HepG2 (cell line): Measurements from ENCODE around the gene TMEM132D. TPM values are rescaled to one million over a fixed set of nuclear protein-coding genes. Genes with fewer than 3 reads are reported as not detected.

Source experiments
- ATAC-seq: fragments of 200-7000 bp; cut with Tn5 transposase; 3 replicates; pipeline ENCODE4 v1.9.1; 2020; ENCODE audit warnings: mild to moderate bottlenecking, moderate library complexity
- BruUV-seq: library from RNA; stranded (reverse); fragments of 400-500 nt; replicated peaks from 2 replicates; lab custom pipeline; 2021; lab: Mats Ljungman, UMichigan
- CTCF ChIA-PET: fragments of 300-600 bp; formaldehyde crosslinking; extraction: SDS; loops from one replicate; lab custom pipeline; 2021; ENCODE audit warnings: low total read pairs, inconsistent platforms, low intra/inter-chr PET ratio; lab: Yijun Ruan, JAX
- POLR2A ChIA-PET: fragments of 350-600 bp; sonication (Branson Sonifier 250); formaldehyde crosslinking; loops from one replicate; lab custom pipeline; 2020; ENCODE audit warnings: antibody characterized with exemption, inconsistent platforms; lab: Yijun Ruan, JAX
- DNase-seq: peaks from one replicate; pipeline ENCODE4 v3.0.0-alpha.2; 2015; ENCODE audit warnings: low spot score
- FAIRE-seq: peaks from 3 replicates; lab custom pipeline; 2011; peaks lifted over from hg19 to GRCh38; lab: Jason Lieb, UNC
- H2AFZ ChIP-seq: one replicate; pipeline ENCODE4 v1.6.1; 2011; ENCODE audit warnings: low read length, inconsistent platforms
- H3K27ac ChIP-seq: fragments of 300-600 bp; 3 replicates; pipeline ENCODE4 v1.8.0; 2011; ENCODE audit warnings: mixed run types, mild to moderate bottlenecking, mixed read lengths, low read length, inconsistent platforms; ENCODE audit not compliant: insufficient read depth; ENCODE audit errors: extremely low read length
- H3K27me3 ChIP-seq, 2 experiments: fragments of 200-600 bp in 1 of 2; 2 replicates in 1 of 2; 3 replicates in 1 of 2; pipeline versions ENCODE4 v1.6.0 to v1.8.0; 2011; ENCODE audit warnings: low read length in 2 of 2, mild to moderate bottlenecking in 2 of 2, moderate library complexity in 2 of 2, inconsistent platforms in 1 of 2; ENCODE audit not compliant: insufficient read depth in 2 of 2, control insufficient read depth in 1 of 2
- H3K36me3 ChIP-seq, 2 experiments: fragments of 200-600 bp in 1 of 2; replicated peaks in 1 of 2; 2 replicates in 1 of 2; 3 replicates in 1 of 2; pipeline versions ENCODE4 v1.5.1 to v1.8.0; 2011; ENCODE audit warnings: low read length in 2 of 2, inconsistent platforms in 1 of 2; ENCODE audit not compliant: insufficient read depth in 2 of 2, control insufficient read depth in 1 of 2
- H3K4me1 ChIP-seq: 2 replicates; pipeline ENCODE4 v1.5.1; 2012; ENCODE audit warnings: low read length, inconsistent platforms; ENCODE audit not compliant: insufficient read depth
- H3K4me2 ChIP-seq: 2 replicates; pipeline ENCODE4 v1.6.0; 2011; ENCODE audit warnings: low read depth, low read length, inconsistent platforms
- H3K4me3 ChIP-seq, 3 experiments: fragments of 200-600 bp in 1 of 3; sonication (generic), shearing (Covaris generic) in 1 of 3; replicated peaks in 1 of 3; 2 replicates each; pipeline ENCODE4 v1.5.1; 2011 to 2016; ENCODE audit warnings: low read length in 3 of 3, inconsistent platforms in 2 of 3, low read depth in 2 of 3, mild to moderate bottlenecking in 2 of 3, control low read depth in 1 of 3, mixed read lengths in 1 of 3; ENCODE audit not compliant: insufficient read depth in 1 of 3
- H3K79me2 ChIP-seq: one replicate; pipeline ENCODE4 v1.6.1; 2011; ENCODE audit warnings: low read length, inconsistent platforms; ENCODE audit not compliant: insufficient read depth
- H3K9ac ChIP-seq: 2 replicates; pipeline ENCODE4 v1.6.0; 2011; ENCODE audit warnings: mild to moderate bottlenecking, low read depth, low read length, inconsistent platforms; ENCODE audit not compliant: insufficient read depth
- H3K9me3 ChIP-seq: 2 replicates; pipeline ENCODE4 v1.5.1; 2012; ENCODE audit warnings: mild to moderate bottlenecking, low read length
- H4K20me1 ChIP-seq: 2 replicates; pipeline ENCODE4 v1.6.0; 2011; ENCODE audit warnings: inconsistent platforms, mild to moderate bottlenecking, low read length, moderate library complexity; ENCODE audit not compliant: insufficient read depth
- EED ChIP-seq: sonication (generic); formaldehyde crosslinking; IDR thresholded peaks from 2 replicates; pipeline ENCODE4 v1.5.0; 2020; ENCODE audit warnings: mild to moderate bottlenecking, missing genetic modification reagents
- ELF3 ChIP-seq: IDR thresholded peaks from 2 replicates; pipeline ENCODE4 v1.6.1; 2016; ENCODE audit warnings: missing genetic modification reagents, missing compliant biosample characterization
- FOXA3 ChIP-seq: IDR thresholded peaks from 2 replicates; pipeline ENCODE4 v1.6.1; 2016; ENCODE audit warnings: missing genetic modification reagents, missing compliant biosample characterization
- FOXK2 ChIP-seq: fragments of 450-650 bp; IDR thresholded peaks from 2 replicates; pipeline ENCODE4 v1.6.1; 2016
- MEIS2 ChIP-seq: sonication (generic); formaldehyde crosslinking; IDR thresholded peaks from 2 replicates; pipeline ENCODE4 v1.9.0; 2021; ENCODE audit warnings: mild to moderate bottlenecking, missing genetic modification reagents
- NCOA2 ChIP-seq: sonication (generic); formaldehyde crosslinking; IDR thresholded peaks from 2 replicates; pipeline ENCODE4 v1.8.0; 2022; ENCODE audit warnings: inconsistent platforms
- NFIC ChIP-seq: IDR thresholded peaks from 2 replicates; pipeline ENCODE4 v1.6.1; 2012; ENCODE audit warnings: mild to moderate bottlenecking, low read length, inconsistent platforms
- NKX3-1 ChIP-seq: sonication (generic); formaldehyde crosslinking; IDR thresholded peaks from 2 replicates; pipeline ENCODE4 v1.5.0; 2020; ENCODE audit warnings: missing genetic modification reagents
- POLR2AphosphoS2 ChIP-seq: IDR thresholded peaks from 2 replicates; pipeline ENCODE4 v1.6.1; 2011; ENCODE audit warnings: low read depth, low read length, improper control_type of control experiment
- ZBTB38 ChIP-seq: sonication (generic); formaldehyde crosslinking; IDR thresholded peaks from 2 replicates; pipeline ENCODE4 v1.5.1; 2020; ENCODE audit warnings: mild to moderate bottlenecking, missing genetic modification reagents
- ZNF780A ChIP-seq: sonication (generic); formaldehyde crosslinking; IDR thresholded peaks from 2 replicates; pipeline ENCODE4 v1.8.0; 2022; ENCODE audit warnings: mild to moderate bottlenecking, missing genetic modification reagents, moderate library complexity
- WGBS: methylation state at CpG from one replicate; pipeline ENCODE4 v1.1.6; 2017; ENCODE audit warnings: low lambda C conversion rate; 5-methylcytosine and 5-hydroxymethylcytosine counted together
- in situ Hi-C: cut with HindIII; loops from 2 replicates; pipeline ENCODE4 v1.10.0; 2017; ENCODE audit warnings: low pct_unique_long_range_greater_than_20kb; ENCODE audit not compliant: extremely low pct_ligation_motif_present
- intact Hi-C: fragments of 100-400 bp; cut with micrococcal nuclease; formaldehyde crosslinking; loops from one replicate; pipeline ENCODE4 v1.10.0; 2022; ENCODE audit not compliant: unreplicated experiment
- polyA plus RNA-seq, 8 experiments: library from polyadenylated mRNA; depleted of rRNA in 3 of 8; stranded (reverse) in 7 of 8; unstranded in 1 of 8; fragments of >200 nt; fragmentation: Illumina TruSeq in 4 of 8; extraction: Trizol in 4 of 8; gene quantifications; 2 replicates each; pipeline versions ENCODE4 v1.2.1 to v1.2.3, GENCODE V29; 2011 to 2016; ENCODE audit warnings: low read depth in 4 of 8, missing spikeins in 1 of 8, mixed read lengths in 1 of 8; ENCODE audit not compliant: insufficient read depth in 1 of 8
- total RNA-seq, 5 experiments: library from RNA; depleted of rRNA; stranded (reverse); fragments of >200 nt; fragmentation: Illumina TruSeq; extraction: Trizol; gene quantifications; 2 replicates each; pipeline ENCODE4 v1.2.3, GENCODE V29; 2016; ENCODE audit warnings: low read depth in 1 of 5
- TF ChIP-seq, protein P1 (sequence below): sonication (generic); formaldehyde crosslinking; IDR thresholded peaks from 2 replicates; pipeline ENCODE4 v1.4.0; 2020; ENCODE audit warnings: missing genetic modification reagents, borderline replicate concordance

TMEM132D gene
- total and polyA plus RNA-seq, 2 of the 13 experiments (the other 11 are each of a cell fraction or from before 2014, with no cell fraction given), result not detected

GRCh38 chr12:129827866-129828384, 75.9 kb downstream of the TMEM132D start (continued):
- TF ChIP-seq, protein P1, sequence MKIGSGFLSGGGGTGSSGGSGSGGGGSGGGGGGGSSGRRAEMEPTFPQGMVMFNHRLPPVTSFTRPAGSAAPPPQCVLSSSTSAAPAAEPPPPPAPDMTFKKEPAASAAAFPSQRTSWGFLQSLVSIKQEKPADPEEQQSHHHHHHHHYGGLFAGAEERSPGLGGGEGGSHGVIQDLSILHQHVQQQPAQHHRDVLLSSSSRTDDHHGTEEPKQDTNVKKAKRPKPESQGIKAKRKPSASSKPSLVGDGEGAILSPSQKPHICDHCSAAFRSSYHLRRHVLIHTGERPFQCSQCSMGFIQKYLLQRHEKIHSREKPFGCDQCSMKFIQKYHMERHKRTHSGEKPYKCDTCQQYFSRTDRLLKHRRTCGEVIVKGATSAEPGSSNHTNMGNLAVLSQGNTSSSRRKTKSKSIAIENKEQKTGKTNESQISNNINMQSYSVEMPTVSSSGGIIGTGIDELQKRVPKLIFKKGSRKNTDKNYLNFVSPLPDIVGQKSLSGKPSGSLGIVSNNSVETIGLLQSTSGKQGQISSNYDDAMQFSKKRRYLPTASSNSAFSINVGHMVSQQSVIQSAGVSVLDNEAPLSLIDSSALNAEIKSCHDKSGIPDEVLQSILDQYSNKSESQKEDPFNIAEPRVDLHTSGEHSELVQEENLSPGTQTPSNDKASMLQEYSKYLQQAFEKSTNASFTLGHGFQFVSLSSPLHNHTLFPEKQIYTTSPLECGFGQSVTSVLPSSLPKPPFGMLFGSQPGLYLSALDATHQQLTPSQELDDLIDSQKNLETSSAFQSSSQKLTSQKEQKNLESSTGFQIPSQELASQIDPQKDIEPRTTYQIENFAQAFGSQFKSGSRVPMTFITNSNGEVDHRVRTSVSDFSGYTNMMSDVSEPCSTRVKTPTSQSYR (CRISPR knock-in tag), result no peak
- no peak for TF ChIP-seq NFIC
- no peak for TF ChIP-seq EED (CRISPR knock-in tag)

GRCh38 chr12:129827102-129827865, 76.5 kb downstream of the TMEM132D start:
- intact Hi-C loops, result no loop called here
- WGBS, result 44% methylated on average over 5 of the region's 5 CpGs
- CTCF ChIA-PET, result no interaction called here
- H2AFZ ChIP-seq, result no peak overlapping the region
- H3K9ac ChIP-seq, result no peak overlapping the region
- H3K36me3 ChIP-seq, result no peaks in the 10 kb centered on the region
- no peaks in the 10 kb centered on the region for H3K9me3 ChIP-seq
- no peak overlapping the region for H3K27ac ChIP-seq
- H3K79me2 ChIP-seq, result no peaks in the 10 kb centered on the region
- POLR2A ChIA-PET, result no interaction called here
- no peak overlapping the region for H3K4me3 ChIP-seq
- FAIRE-seq (no peak), DNase-seq (no peak), ATAC-seq (no peak)
- H4K20me1 ChIP-seq, result no peaks in the 10 kb centered on the region
- TF ChIP-seq NCOA2 (CRISPR knock-in tag), result no peak
- TF ChIP-seq ZNF780A (CRISPR knock-in tag), result no peak
- no peak for TF ChIP-seq FOXA3
- no peak for TF ChIP-seq FOXK2
- TF ChIP-seq POLR2AphosphoS2, result no peak
- TF ChIP-seq ELF3 (CRISPR knock-in tag), result no peak
- no peak for TF ChIP-seq ZBTB38 (CRISPR knock-in tag)
- TF ChIP-seq MEIS2 (CRISPR knock-in tag), result no peak
- TF ChIP-seq NKX3-1 (CRISPR knock-in tag), result no peak
- no peak overlapping the region for H3K4me2 ChIP-seq
- no TSS peak for BruUV-seq
- H3K4me1 ChIP-seq, result no peaks in the 10 kb centered on the region
- in situ Hi-C loops, result no loop called here
- H3K27me3 ChIP-seq, result peaks cover 0 to 6% of the 10 kb centered on the region in 2 experiments; a peak in 3 of 5 replicates
